ENCODE data around the gene KANK4. TPM values are rescaled to one million over a fixed set of nuclear protein-coding genes. Genes with fewer than 3 reads are reported as not detected.

Gene KANK4
- total RNA-seq = not detected in 2 replicates

- no peak for DNase-seq (ENCODE audit: low read depth in 2 of 2)
These were observed at the start of gene KANK4 for GRCh38 chr1:62318756-62319544. TSS of gene KANK4 (minus strand) at chr1:62319434. CDS start at chr1:62281564, 37,870 bp downstream.

DNA sequence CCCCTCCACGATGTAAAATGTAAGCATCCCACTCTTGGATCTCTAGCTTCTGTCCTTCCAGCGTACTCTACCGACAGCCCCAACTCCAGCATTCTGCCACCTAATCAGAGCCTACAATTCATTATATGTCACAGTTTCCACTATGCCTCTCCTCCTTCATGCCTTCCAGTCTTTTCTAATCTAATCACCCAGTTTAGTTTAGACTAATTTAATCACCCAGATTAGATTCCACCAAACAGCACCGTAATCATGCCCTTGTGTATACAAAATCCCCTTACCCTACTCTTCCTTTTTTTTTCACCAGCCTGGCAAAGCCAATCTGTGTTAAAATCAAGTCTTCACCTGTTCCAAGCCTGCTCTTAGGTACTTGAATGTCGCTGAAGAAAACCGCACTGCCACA lies 49.8 kb upstream of the KANK4 start:
- DNase-seq (ENCODE audit: low read depth in 2 of 2) = no peak

- no peak for DNase-seq (ENCODE audit: low read depth in 2 of 2)
These were observed 47.8 kb upstream of the KANK4 start for GRCh38 chr1:62367005-62367557.

GRCh38 chr1:62364721-62365120 lies 45.5 kb upstream of the KANK4 start:
- no peak for DNase-seq (ENCODE audit: low read depth in 2 of 2)

GRCh38 chr1:62362926-62363325 lies 43.7 kb upstream of the KANK4 start:
- no peak for DNase-seq (ENCODE audit: low read depth in 2 of 2)

DNA sequence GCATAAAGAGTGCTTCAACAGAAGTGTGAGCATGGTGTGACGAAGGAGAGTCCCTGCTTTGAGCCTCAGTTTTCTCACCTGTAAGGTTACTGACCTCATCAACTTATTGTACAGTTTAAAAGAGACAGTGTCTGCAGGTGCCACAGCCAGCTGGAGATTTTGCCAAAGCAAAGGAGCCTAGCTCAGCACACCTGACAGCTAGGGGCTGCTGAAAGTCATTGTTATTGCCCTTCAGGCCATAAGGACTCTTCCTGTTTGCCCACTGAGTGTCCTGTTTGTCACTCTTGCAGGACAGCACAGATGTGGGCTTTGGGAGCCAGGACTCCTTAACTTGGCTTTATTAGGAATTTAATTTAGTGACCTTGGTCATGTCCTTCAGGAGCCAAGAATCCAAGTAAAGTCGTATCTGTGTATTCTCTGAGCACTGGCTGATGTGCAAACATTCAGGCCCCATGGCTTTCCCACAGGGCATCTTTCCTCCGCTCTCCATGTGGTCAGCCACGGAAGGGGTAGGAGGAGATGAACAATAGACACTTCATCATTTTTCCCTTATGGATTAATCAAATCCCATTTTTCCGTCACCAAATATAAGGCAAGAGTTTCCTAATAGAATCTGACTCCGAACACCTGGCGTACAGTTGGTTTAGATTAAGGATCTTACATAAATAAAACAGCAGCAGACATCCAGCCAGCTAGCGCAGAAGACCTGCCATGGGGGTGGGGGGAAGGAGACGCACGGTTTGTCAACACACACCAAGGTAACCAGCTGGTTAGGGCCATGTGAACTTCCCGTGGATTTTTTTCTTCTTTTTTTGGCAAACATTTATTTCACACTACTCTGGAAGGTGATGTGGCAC lies 43.1 kb upstream of the KANK4 start:
- no peak for DNase-seq (ENCODE audit: low read depth in 2 of 2)

- no peak for DNase-seq (ENCODE audit: low read depth in 2 of 2)
These were observed 42.2 kb upstream of the KANK4 start for GRCh38 chr1:62361431-62361830.

DNA sequence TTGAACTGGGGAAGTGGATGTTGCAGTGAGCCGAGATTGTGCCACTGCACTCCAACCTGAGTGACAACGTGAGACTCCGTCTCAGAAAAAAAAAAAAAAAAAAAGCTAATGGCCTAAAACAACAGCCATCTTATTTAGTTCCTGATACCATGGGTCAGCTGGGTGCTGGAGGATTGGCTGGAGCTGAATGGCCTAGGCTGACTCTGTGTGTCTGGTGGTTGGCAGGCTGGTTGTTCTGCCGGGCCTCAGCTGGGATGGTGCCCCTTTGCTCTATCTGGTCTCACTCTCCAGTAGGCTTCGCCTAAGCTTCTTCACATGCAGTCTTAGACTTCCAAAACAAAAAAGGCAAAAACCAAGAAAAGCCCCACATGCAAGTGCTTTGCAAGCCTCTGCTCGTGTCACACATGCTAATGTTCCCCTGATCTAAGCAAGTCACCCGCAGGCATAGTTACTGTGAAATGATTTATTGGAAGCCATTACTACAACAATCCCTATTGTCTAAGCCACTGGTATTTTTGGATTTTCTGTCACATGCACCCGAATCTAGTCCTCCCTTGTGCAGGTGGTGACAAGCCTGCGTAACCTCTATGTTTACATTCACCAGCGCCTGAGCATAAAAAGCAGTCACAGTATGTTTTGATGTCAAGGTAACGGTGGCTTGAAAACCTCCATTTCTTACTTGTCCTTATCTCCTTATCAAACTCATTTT lies 39.6 kb upstream of the KANK4 start:
- no peak for DNase-seq (ENCODE audit: low read depth in 2 of 2)

DNA sequence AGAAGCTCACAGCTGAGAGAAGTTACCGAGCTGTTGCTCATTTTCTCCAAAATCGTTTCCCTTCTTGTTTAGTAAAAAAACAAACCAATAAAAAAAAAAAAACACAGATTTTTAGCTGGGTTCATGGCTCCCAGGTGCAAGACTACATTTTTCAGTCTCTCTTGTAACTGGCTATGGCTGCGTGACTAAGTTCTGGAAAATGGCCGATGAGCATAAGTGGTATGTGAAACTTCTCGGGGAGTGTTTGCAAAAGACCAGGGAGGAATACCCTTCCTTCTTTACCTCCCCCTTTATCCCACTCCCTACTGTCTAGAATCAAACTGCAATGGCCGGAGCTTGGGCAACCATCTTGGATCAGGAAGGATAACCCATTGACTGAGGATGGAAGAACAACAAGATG lies 38.7 kb upstream of the KANK4 start:
- no peak for DNase-seq (ENCODE audit: low read depth in 2 of 2)

DNA sequence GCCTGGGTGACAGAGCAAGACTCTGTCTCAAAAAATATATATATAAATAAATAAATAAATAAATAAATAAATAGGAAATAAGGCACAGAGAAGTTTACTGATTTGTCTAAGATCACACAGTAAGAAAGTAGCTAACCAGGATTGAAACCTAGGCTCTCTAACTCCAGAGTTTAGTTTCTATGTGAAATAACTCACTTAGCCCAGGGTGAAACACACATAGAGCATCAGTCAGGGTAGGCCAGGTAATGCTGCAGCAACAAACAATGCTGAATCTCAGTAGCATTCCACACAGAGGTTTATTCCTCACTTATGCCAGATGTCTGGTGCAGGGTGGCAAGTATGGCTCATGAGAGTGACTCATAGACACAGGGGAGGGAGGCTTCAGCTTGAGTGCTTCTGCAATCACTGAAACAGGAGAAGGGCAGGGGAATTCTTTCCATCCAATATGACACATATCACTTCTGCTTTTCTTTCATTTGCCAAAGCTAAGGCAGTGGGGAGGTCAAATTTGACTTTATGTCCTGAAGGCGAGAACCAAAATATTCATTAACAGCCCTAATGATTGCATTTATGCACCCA lies 37.1 kb upstream of the KANK4 start:
- no peak for DNase-seq (ENCODE audit: low read depth in 2 of 2)

- DNase-seq (ENCODE audit: low read depth in 2 of 2) = no peak
These were observed 35.9 kb upstream of the KANK4 start for GRCh38 chr1:62355095-62355494.

- DNase-seq (ENCODE audit: low read depth in 2 of 2) = no peak
These were observed 34.6 kb upstream of the KANK4 start for GRCh38 chr1:62353853-62354252.

- no peak for DNase-seq (ENCODE audit: low read depth in 2 of 2)
These were observed 33.2 kb upstream of the KANK4 start for GRCh38 chr1:62352387-62352786.

DNA sequence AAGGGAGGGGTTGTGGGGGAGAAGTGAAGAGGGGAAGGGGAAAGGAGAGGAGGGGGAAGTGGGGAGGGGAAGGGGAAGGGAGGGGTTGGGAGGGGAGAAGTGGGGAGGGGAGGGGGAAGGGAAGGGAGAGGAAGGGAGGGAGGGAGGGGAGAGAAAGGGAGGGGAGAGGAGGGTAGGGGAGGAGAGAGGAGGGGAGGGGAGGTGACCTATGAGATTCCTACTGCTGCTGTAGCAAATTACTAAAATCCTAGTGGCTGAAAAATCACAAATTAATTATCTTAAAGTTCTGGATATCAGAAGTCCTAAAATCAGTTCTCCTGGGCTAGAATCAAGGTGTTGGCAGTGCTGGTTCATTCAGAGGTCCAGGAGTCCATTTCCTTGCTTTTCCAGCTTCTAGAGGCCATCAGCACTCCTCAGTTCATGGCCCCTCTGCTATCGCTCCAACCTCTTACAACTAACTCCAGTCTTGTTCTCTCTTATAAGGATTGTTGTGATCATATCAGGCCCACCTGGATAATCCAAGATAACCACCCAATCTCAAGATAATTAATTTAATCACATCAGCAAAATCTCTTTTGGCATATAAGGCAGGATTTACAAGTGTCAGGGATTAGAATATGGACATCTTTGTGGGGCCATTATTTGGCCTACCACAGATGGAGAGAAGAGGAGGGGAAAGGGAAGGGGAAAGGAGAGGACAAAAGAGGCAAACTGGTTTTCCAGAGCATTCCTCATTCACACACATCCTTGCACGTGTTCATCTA lies 30.4 kb upstream of the KANK4 start:
- no peak for DNase-seq (ENCODE audit: low read depth in 2 of 2)

GRCh38 chr1:62346886-62347285 lies 27.7 kb upstream of the KANK4 start:
- no peak for DNase-seq (ENCODE audit: low read depth in 2 of 2)

GRCh38 chr1:62343911-62344310 lies 24.7 kb upstream of the KANK4 start:
- no peak for DNase-seq (ENCODE audit: low read depth in 2 of 2)

- DNase-seq (ENCODE audit: low read depth in 2 of 2) = no peak
These were observed 23.0 kb upstream of the KANK4 start for GRCh38 chr1:62342270-62342669.

GRCh38 chr1:62341615-62342014 lies 22.4 kb upstream of the KANK4 start:
- no peak for DNase-seq (ENCODE audit: low read depth in 2 of 2)

- no peak for DNase-seq (ENCODE audit: low read depth in 2 of 2)
These were observed 21.9 kb upstream of the KANK4 start for GRCh38 chr1:62341089-62341488.

DNA sequence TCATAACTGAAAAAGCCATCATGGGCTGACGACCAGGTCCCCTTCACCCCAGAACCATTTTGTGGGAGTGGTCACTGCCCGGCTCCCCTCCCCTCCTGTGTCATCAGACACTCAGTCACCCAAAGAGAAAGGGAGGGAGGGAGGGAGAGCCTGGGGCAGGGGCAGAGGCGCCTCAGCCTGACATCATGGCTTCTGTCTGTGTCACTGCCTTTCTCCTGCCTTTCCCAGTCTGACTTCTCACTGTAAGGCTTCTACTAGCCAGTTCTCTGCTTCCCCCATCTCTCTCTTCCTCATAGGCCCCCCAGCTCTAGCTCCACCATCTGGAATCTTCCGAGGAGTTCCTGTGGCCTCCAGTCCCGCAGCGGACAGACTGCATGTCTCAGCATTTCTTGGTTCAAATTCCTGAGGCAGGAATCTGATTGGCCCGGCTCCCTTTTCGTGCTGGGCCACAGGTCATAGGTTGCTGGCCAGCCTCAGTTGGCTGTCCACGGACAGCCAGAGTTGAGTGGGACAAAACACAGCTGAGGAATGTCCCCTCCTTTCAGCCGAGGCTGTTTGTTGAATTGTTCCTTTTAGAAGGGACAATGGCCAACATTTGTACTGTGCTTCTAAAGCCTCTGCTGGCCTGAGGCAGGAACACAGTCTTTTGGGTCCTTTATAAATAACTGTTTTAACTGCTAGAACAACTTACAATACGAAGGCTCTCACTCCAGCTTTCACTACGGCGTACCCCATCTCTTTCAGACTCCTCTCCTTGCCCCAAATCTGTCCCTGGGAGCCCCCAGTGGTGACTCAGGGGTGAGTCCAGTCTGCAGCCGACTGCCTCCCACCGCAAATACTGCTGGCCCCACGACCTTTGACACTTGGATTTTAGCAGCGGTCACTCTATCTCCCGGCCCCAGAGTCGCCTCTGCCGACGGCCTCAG lies 18.7 kb upstream of the KANK4 start:
- DNase-seq (ENCODE audit: low read depth in 2 of 2) = no peak
